ENCODE results near the gene RBM5.
"Not testable (repeated sequence)": the region's sequence is repeated elsewhere in the genome, so short reads cannot be mapped to it uniquely, and the experiment has no call there.

RBM5 gene

GRCh38 chr3:50088725-50089608, at the start of gene RBM5:
TSS of gene RBM5 (plus strand) at chr3:50088919. CDS start at chr3:50090435, 1,516 bp downstream.
- Mint-ChIP-seq H3K36me3 (peaks cover 14% of the 10 kb centered on the region), H3K27ac (peak within 1 kb of the TSS; percentile 96), H3K4me1 (ENCODE audit: low read depth) (peaks cover 31% of the 10 kb centered on the region), H3K4me3 (peak within 1 kb of the TSS; percentile 96), H3K9me3 (ENCODE audit: low read depth) (no peaks in the 10 kb centered on the region), H3K27me3 (no peaks in the 10 kb centered on the region)

- H3K4me3 Mint-ChIP-seq, result no peak overlapping the region
- peaks cover 7% of the 10 kb centered on the region for H3K36me3 Mint-ChIP-seq
- no peaks in the 10 kb centered on the region for H3K27me3 Mint-ChIP-seq
- peak overlapping the region; percentile 46 for H3K27ac Mint-ChIP-seq
- no peaks in the 10 kb centered on the region for H3K9me3 Mint-ChIP-seq (ENCODE audit: low read depth)
- peaks cover 16% of the 10 kb centered on the region for H3K4me1 Mint-ChIP-seq (ENCODE audit: low read depth)
Measured at GRCh38 chr3:50044976-50045375, 43.7 kb upstream of the RBM5 start.

GRCh38 chr3:50047426-50047825, 41.3 kb upstream of the RBM5 start:
- Mint-ChIP-seq H3K4me3 (no peak overlapping the region), H3K36me3 (peaks cover 7% of the 10 kb centered on the region), H3K4me1 (ENCODE audit: low read depth) (peaks cover 5% of the 10 kb centered on the region), H3K9me3 (ENCODE audit: low read depth) (no peaks in the 10 kb centered on the region), H3K27me3 (no peaks in the 10 kb centered on the region), H3K27ac (no peak overlapping the region)

- Mint-ChIP-seq H3K4me3 (no peak overlapping the region), H3K27ac (peak overlapping the region; percentile 34), H3K4me1 (ENCODE audit: low read depth) (peaks cover 3% of the 10 kb centered on the region), H3K36me3 (peaks cover 11% of the 10 kb centered on the region), H3K9me3 (ENCODE audit: low read depth) (no peaks in the 10 kb centered on the region), H3K27me3 (no peaks in the 10 kb centered on the region)
Measured at GRCh38 chr3:50050361-50050760, 38.4 kb upstream of the RBM5 start.

GRCh38 chr3:50057756-50058155, 31.0 kb upstream of the RBM5 start:
- Mint-ChIP-seq H3K27ac (no peak overlapping the region), H3K36me3 (peaks cover 17% of the 10 kb centered on the region), H3K4me1 (ENCODE audit: low read depth) (no peaks in the 10 kb centered on the region)

GRCh38 chr3:50068134-50068533, 20.6 kb upstream of the RBM5 start:
- H3K36me3 Mint-ChIP-seq, result peaks cover 11% of the 10 kb centered on the region
- H3K4me3 Mint-ChIP-seq, result no peak overlapping the region
- H3K4me1 Mint-ChIP-seq (ENCODE audit: low read depth), result no peaks in the 10 kb centered on the region
- H3K9me3 Mint-ChIP-seq (ENCODE audit: low read depth), result no peaks in the 10 kb centered on the region
- no peaks in the 10 kb centered on the region for H3K27me3 Mint-ChIP-seq
- no peak overlapping the region for H3K27ac Mint-ChIP-seq

More at GRCh38 chr3:50057756-50058155, 31.0 kb upstream of the RBM5 start:
- Mint-ChIP-seq H3K9me3 (ENCODE audit: low read depth) (no peaks in the 10 kb centered on the region), H3K4me3 (no peak overlapping the region), H3K27me3 (no peaks in the 10 kb centered on the region)

GRCh38 chr3:50078091-50078490, 10.6 kb upstream of the RBM5 start:
- no peaks in the 10 kb centered on the region for H3K27me3 Mint-ChIP-seq
- no peak overlapping the region for H3K4me3 Mint-ChIP-seq
- peak overlapping the region; percentile 42 for H3K27ac Mint-ChIP-seq
- H3K9me3 Mint-ChIP-seq (ENCODE audit: low read depth), result no peaks in the 10 kb centered on the region
- peaks cover 10% of the 10 kb centered on the region for H3K36me3 Mint-ChIP-seq
- H3K4me1 Mint-ChIP-seq (ENCODE audit: low read depth), result peaks cover 19% of the 10 kb centered on the region

- H3K4me3 Mint-ChIP-seq, result no peak overlapping the region
- H3K27me3 Mint-ChIP-seq, result no peaks in the 10 kb centered on the region
- H3K4me1 Mint-ChIP-seq (ENCODE audit: low read depth), result peaks cover 22% of the 10 kb centered on the region
- peak overlapping the region; percentile 42 for H3K27ac Mint-ChIP-seq
- H3K36me3 Mint-ChIP-seq, result peaks cover 9% of the 10 kb centered on the region
- no peaks in the 10 kb centered on the region for H3K9me3 Mint-ChIP-seq (ENCODE audit: low read depth)
Measured at GRCh38 chr3:50078622-50079021, 10.1 kb upstream of the RBM5 start.

GRCh38 chr3:50084951-50085350, 3.8 kb upstream of the RBM5 start:
- H3K27me3 Mint-ChIP-seq; H3K9me3 Mint-ChIP-seq (ENCODE audit: low read depth); H3K27ac Mint-ChIP-seq; H3K36me3 Mint-ChIP-seq; H3K4me3 Mint-ChIP-seq: not testable (repeated sequence)
- peaks cover 21% of the 10 kb centered on the region for H3K4me1 Mint-ChIP-seq (ENCODE audit: low read depth)

GRCh38 chr3:50089609-50089945, 858 bp downstream of the RBM5 start:
- Mint-ChIP-seq H3K4me1 (ENCODE audit: low read depth) (peaks cover 32% of the 10 kb centered on the region), H3K36me3 (peaks cover 14% of the 10 kb centered on the region), H3K27me3 (no peaks in the 10 kb centered on the region), H3K27ac (peak overlapping the region; percentile 96), H3K9me3 (ENCODE audit: low read depth) (no peaks in the 10 kb centered on the region), H3K4me3 (peak overlapping the region; percentile 96)

GRCh38 chr3:50090984-50091383, 2.3 kb downstream of the RBM5 start:
- peaks cover 42% of the 10 kb centered on the region for H3K4me1 Mint-ChIP-seq (ENCODE audit: low read depth)
- H3K4me3 Mint-ChIP-seq, result peak overlapping the region; percentile 96
- H3K36me3 Mint-ChIP-seq, result peaks cover 14% of the 10 kb centered on the region
- no peaks in the 10 kb centered on the region for H3K9me3 Mint-ChIP-seq (ENCODE audit: low read depth)
- no peaks in the 10 kb centered on the region for H3K27me3 Mint-ChIP-seq
- H3K27ac Mint-ChIP-seq, result peak overlapping the region; percentile 96

- H3K4me1 Mint-ChIP-seq (ENCODE audit: low read depth), result peaks cover 33% of the 10 kb centered on the region
- H3K4me3 Mint-ChIP-seq, result no peak overlapping the region
- peak overlapping the region; percentile 0 for H3K27ac Mint-ChIP-seq
- no peaks in the 10 kb centered on the region for H3K27me3 Mint-ChIP-seq
- peaks cover 11% of the 10 kb centered on the region for H3K36me3 Mint-ChIP-seq
- no peaks in the 10 kb centered on the region for H3K9me3 Mint-ChIP-seq (ENCODE audit: low read depth)
Measured at GRCh38 chr3:50095352-50095998, 6.8 kb downstream of the RBM5 start.

- no peaks in the 10 kb centered on the region for H3K9me3 Mint-ChIP-seq (ENCODE audit: low read depth)
- H3K4me3 Mint-ChIP-seq, result no peak overlapping the region
- no peaks in the 10 kb centered on the region for H3K27me3 Mint-ChIP-seq
- H3K27ac Mint-ChIP-seq, result no peak overlapping the region
- H3K36me3 Mint-ChIP-seq, result peaks cover 2% of the 10 kb centered on the region
- peaks cover 15% of the 10 kb centered on the region for H3K4me1 Mint-ChIP-seq (ENCODE audit: low read depth)
Measured at GRCh38 chr3:50100386-50100785, 11.7 kb downstream of the RBM5 start.

- H3K27ac Mint-ChIP-seq, result peak overlapping the region; percentile 72
- H3K9me3 Mint-ChIP-seq (ENCODE audit: low read depth), result no peaks in the 10 kb centered on the region
- peaks cover 2% of the 10 kb centered on the region for H3K36me3 Mint-ChIP-seq
- H3K27me3 Mint-ChIP-seq, result no peaks in the 10 kb centered on the region
- H3K4me1 Mint-ChIP-seq (ENCODE audit: low read depth), result peaks cover 9% of the 10 kb centered on the region
- H3K4me3 Mint-ChIP-seq, result no peak overlapping the region
Measured at GRCh38 chr3:50100956-50101845, 12.5 kb downstream of the RBM5 start.

GRCh38 chr3:50102558-50102957, 13.8 kb downstream of the RBM5 start:
- Mint-ChIP-seq H3K4me1 (ENCODE audit: low read depth) (peaks cover 7% of the 10 kb centered on the region), H3K4me3 (no peak overlapping the region), H3K36me3 (no peaks in the 10 kb centered on the region), H3K9me3 (ENCODE audit: low read depth) (no peaks in the 10 kb centered on the region), H3K27ac (no peak overlapping the region), H3K27me3 (no peaks in the 10 kb centered on the region)

Data from activated naive CD8-positive, alpha-beta T cell (primary cell).